Left ventricle myocardium inferior (tissue), 1 donor: Measurements from ENCODE around the gene IFT43. TPM values are rescaled to one million over a fixed set of nuclear protein-coding genes. Genes with fewer than 3 reads are reported as not detected.
"Not testable (repeated sequence)": the region's sequence is repeated elsewhere in the genome, so short reads cannot be mapped to it uniquely, and the experiment has no call there.

Experiments
- DNase-seq: peaks from one replicate; pipeline ENCODE4 v3.0.0-alpha.2; 2020
- H3K27ac ChIP-seq: fragments of 200-600 bp; replicated peaks from 2 replicates; pipeline ENCODE4 v1.8.0; 2021
- H3K27me3 ChIP-seq: fragments of 200-600 bp; 2 replicates; pipeline ENCODE4 v1.8.0; 2021; ENCODE audit warnings: low read depth
- H3K36me3 ChIP-seq: fragments of 200-600 bp; 2 replicates; pipeline ENCODE4 v1.8.0; 2021
- H3K4me1 ChIP-seq: fragments of 200-600 bp; 2 replicates; pipeline ENCODE4 v1.8.0; 2021
- H3K4me3 ChIP-seq: fragments of 200-600 bp; 2 replicates; pipeline ENCODE4 v1.8.0; 2021; ENCODE audit warnings: mild to moderate bottlenecking, moderate library complexity
- H3K9me3 ChIP-seq: fragments of 200-600 bp; replicated peaks from 2 replicates; pipeline ENCODE4 v1.8.0; 2021
- intact Hi-C: fragments of 100-400 bp; cut with micrococcal nuclease; formaldehyde crosslinking; loops from one replicate; pipeline ENCODE4 v1.11.0; 2022
- total RNA-seq: library from RNA; stranded (reverse); fragmentation: NEBNext Ultra II Directional; extraction: Animal tissue kit (Norgen Biotek cat#: 25700); gene quantifications from one replicate; pipeline ENCODE4 v1.2.1, GENCODE V29; 2021
- TF ChIP-seq, protein P1 (sequence below): fragments of 200-600 bp; IDR thresholded peaks from 2 replicates; pipeline ENCODE4 v1.8.0; 2021; ENCODE audit warnings: antibody characterized with exemption, mild to moderate bottlenecking, borderline replicate concordance
- donor health status: DM: no; HTN: yes; CAD: no; lungs with severe emphysema.

The IFT43 gene
- total RNA-seq, 1 donor from 2014 or later, result 29.8 TPM

- H3K36me3 ChIP-seq, result peaks cover 70% of the 10 kb centered on the region
- no peak overlapping the region for H3K4me3 ChIP-seq
- TF ChIP-seq, protein P1, sequence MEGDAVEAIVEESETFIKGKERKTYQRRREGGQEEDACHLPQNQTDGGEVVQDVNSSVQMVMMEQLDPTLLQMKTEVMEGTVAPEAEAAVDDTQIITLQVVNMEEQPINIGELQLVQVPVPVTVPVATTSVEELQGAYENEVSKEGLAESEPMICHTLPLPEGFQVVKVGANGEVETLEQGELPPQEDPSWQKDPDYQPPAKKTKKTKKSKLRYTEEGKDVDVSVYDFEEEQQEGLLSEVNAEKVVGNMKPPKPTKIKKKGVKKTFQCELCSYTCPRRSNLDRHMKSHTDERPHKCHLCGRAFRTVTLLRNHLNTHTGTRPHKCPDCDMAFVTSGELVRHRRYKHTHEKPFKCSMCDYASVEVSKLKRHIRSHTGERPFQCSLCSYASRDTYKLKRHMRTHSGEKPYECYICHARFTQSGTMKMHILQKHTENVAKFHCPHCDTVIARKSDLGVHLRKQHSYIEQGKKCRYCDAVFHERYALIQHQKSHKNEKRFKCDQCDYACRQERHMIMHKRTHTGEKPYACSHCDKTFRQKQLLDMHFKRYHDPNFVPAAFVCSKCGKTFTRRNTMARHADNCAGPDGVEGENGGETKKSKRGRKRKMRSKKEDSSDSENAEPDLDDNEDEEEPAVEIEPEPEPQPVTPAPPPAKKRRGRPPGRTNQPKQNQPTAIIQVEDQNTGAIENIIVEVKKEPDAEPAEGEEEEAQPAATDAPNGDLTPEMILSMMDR, result no peak
- peaks cover 19% of the 10 kb centered on the region for H3K9me3 ChIP-seq
- peaks cover 2% of the 10 kb centered on the region for H3K4me1 ChIP-seq
- H3K27ac ChIP-seq, result no peak overlapping the region
- no peak for DNase-seq
- intact Hi-C loops, result no loop called here
- no peaks in the 10 kb centered on the region for H3K27me3 ChIP-seq
Observed at GRCh38 chr14:76006253-76006652, 20.7 kb downstream of the IFT43 start.

- TF ChIP-seq, protein P1, result no peak
- Histone ChIP-seq H3K27ac (no peak overlapping the region), H3K9me3 (peaks cover 19% of the 10 kb centered on the region), H3K4me3 (no peak overlapping the region), H3K36me3 (peaks cover 64% of the 10 kb centered on the region), H3K4me1 (peaks cover 13% of the 10 kb centered on the region), H3K27me3 (no peaks in the 10 kb centered on the region)
- no peak for DNase-seq
- intact Hi-C loops, result no loop called here
Observed at GRCh38 chr14:76007379-76007778, 21.8 kb downstream of the IFT43 start.

GRCh38 chr14:76007852-76008251, 22.3 kb downstream of the IFT43 start:
- H3K27ac ChIP-seq, result no peak overlapping the region
- peaks cover 19% of the 10 kb centered on the region for H3K9me3 ChIP-seq
- no peaks in the 10 kb centered on the region for H3K27me3 ChIP-seq
- no peak overlapping the region for H3K4me3 ChIP-seq
- intact Hi-C loops, result no loop called here
- H3K36me3 ChIP-seq, result peaks cover 59% of the 10 kb centered on the region
- DNase-seq, result no peak
- TF ChIP-seq, protein P1, result no peak
- peaks cover 18% of the 10 kb centered on the region for H3K4me1 ChIP-seq

- H3K27ac ChIP-seq, intact Hi-C loops, H3K27me3 ChIP-seq, H3K4me3 ChIP-seq, H3K9me3 ChIP-seq, DNase-seq: not testable (repeated sequence)
- peaks cover 23% of the 10 kb centered on the region for H3K4me1 ChIP-seq
- peaks cover 43% of the 10 kb centered on the region for H3K36me3 ChIP-seq
Observed at GRCh38 chr14:76009627-76010026, 24.1 kb downstream of the IFT43 start.

- intact Hi-C loops, result no loop called here
- peaks cover 26% of the 10 kb centered on the region for H3K36me3 ChIP-seq
- H3K27me3 ChIP-seq, result no peaks in the 10 kb centered on the region
- peaks cover 23% of the 10 kb centered on the region for H3K4me1 ChIP-seq
- no peak for DNase-seq
- TF ChIP-seq, protein P1, result no peak
- no peak overlapping the region for H3K4me3 ChIP-seq
- H3K27ac ChIP-seq, result peak overlapping the region; percentile 61
- no peaks in the 10 kb centered on the region for H3K9me3 ChIP-seq
Observed at GRCh38 chr14:76011930-76012329, 26.4 kb downstream of the IFT43 start.

DNA sequence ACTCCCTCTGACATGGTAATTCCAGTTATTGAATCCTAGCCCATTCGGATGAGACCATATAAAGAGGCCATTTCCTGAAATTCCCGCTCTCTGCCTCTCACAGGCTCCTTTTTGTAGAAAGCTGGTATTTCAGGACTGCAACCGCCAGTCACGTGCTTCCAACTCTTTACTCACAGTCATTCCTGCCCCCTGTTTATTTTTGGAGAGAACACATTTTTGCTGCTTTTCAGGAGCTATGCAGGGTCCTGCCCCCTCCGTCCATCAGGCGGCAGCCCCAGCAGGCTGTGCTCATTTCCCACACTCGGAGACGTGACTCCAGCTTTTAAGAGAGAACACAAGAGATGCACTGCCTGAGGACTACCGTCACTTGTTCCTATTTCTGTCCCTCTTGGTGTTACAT, 26.8 kb downstream of the IFT43 start:
- TF ChIP-seq, protein P1, result peak; percentile 15
- Histone ChIP-seq H3K27me3 (no peaks in the 10 kb centered on the region), H3K36me3 (peaks cover 25% of the 10 kb centered on the region), H3K27ac (peak overlapping the region; percentile 61), H3K4me3 (no peak overlapping the region), H3K9me3 (no peaks in the 10 kb centered on the region), H3K4me1 (peaks cover 23% of the 10 kb centered on the region)
- DNase-seq, result no peak
- intact Hi-C loops, result no loop called here
